ENCODE data around the gene HSD17B3. TPM values are rescaled to one million over a fixed set of nuclear protein-coding genes. Genes with fewer than 3 reads are reported as not detected.

Gene HSD17B3
- polyA plus RNA-seq, 4 donors: 1.5 to 83.0 (median 7.5) TPM

GRCh38 chr9:96219026-96219899 lies 82.7 kb downstream of the HSD17B3 start:
- Histone ChIP-seq H3K27ac (ENCODE audit: low read depth in 1 of 3, low read length in 2 of 3) (no peak overlapping the region), H3K4me1 (ENCODE audit: control insufficient read depth in 3 of 3, insufficient read depth in 2 of 3, low read depth in 1 of 3, low read length in 2 of 3) (peaks cover 0 to 11% (median 3%) of the 10 kb centered on the region in 3 donors), H3K9me3 (ENCODE audit: control insufficient read depth in 2 of 2, insufficient read depth in 1 of 2, low read depth in 1 of 2, low read length in 1 of 2) (peaks cover 0 to 1% of the 10 kb centered on the region in 2 donors), H3K36me3 (ENCODE audit: control insufficient read depth in 3 of 3, insufficient read depth in 2 of 3, low read depth in 1 of 3, low read length in 3 of 3) (no peaks in the 10 kb centered on the region), H3K27me3 (ENCODE audit: control insufficient read depth in 3 of 3, insufficient read depth in 3 of 3, low read length in 3 of 3) (peaks cover 0 to 4% (median 3%) of the 10 kb centered on the region in 3 donors), H3K4me3 (ENCODE audit: low read depth in 1 of 3, low read length in 3 of 3) (peak overlapping the region in 2 of 3 donors; percentile 10 to 40)
- peak; percentile 27 to 73 for DNase-seq
- no peak for FAIRE-seq
- 22 to 42% (median 24%) methylated on average over 78 to 81 of the region's 81 CpGs for WGBS, 3 donors

GRCh38 chr9:96217754-96218693 lies 84.0 kb downstream of the HSD17B3 start:
- Histone ChIP-seq H3K27me3 (ENCODE audit: control insufficient read depth in 3 of 3, insufficient read depth in 3 of 3, low read length in 3 of 3) (peaks cover 0 to 5% (median 3%) of the 10 kb centered on the region in 3 donors), H3K4me3 (ENCODE audit: low read depth in 1 of 3, low read length in 3 of 3) (peak overlapping the region in 2 of 3 donors; percentile 17 to 33), H3K27ac (ENCODE audit: low read depth in 1 of 3, low read length in 2 of 3) (peak overlapping the region in 1 of 3 donors; percentile 46), H3K9me3 (ENCODE audit: control insufficient read depth in 2 of 2, insufficient read depth in 1 of 2, low read depth in 1 of 2, low read length in 1 of 2) (no peaks in the 10 kb centered on the region), H3K4me1 (ENCODE audit: control insufficient read depth in 3 of 3, insufficient read depth in 2 of 3, low read depth in 1 of 3, low read length in 2 of 3) (peaks cover 0 to 11% (median 3%) of the 10 kb centered on the region in 3 donors), H3K36me3 (ENCODE audit: control insufficient read depth in 3 of 3, insufficient read depth in 2 of 3, low read depth in 1 of 3, low read length in 3 of 3) (no peaks in the 10 kb centered on the region)
- peak; percentile 77 to 92 for DNase-seq
- WGBS, 3 donors: 1 to 2% (median 1%) methylated on average over 42 to 43 of the region's 43 CpGs
- FAIRE-seq: no peak

GRCh38 chr9:96217294-96217707 lies 84.7 kb downstream of the HSD17B3 start:
- FAIRE-seq (no peak), DNase-seq (peak; percentile 7 to 61)
- Histone ChIP-seq H3K9me3 (ENCODE audit: control insufficient read depth in 2 of 2, insufficient read depth in 1 of 2, low read depth in 1 of 2, low read length in 1 of 2) (no peaks in the 10 kb centered on the region), H3K4me1 (ENCODE audit: control insufficient read depth in 3 of 3, insufficient read depth in 2 of 3, low read depth in 1 of 3, low read length in 2 of 3) (peaks cover 0 to 11% (median 3%) of the 10 kb centered on the region in 3 donors), H3K27ac (ENCODE audit: low read depth in 1 of 3, low read length in 2 of 3) (peak overlapping the region in 2 of 3 donors; percentile 45 to 46), H3K36me3 (ENCODE audit: control insufficient read depth in 3 of 3, insufficient read depth in 2 of 3, low read depth in 1 of 3, low read length in 3 of 3) (no peaks in the 10 kb centered on the region), H3K27me3 (ENCODE audit: control insufficient read depth in 3 of 3, insufficient read depth in 3 of 3, low read length in 3 of 3) (peaks cover 0 to 5% (median 3%) of the 10 kb centered on the region in 3 donors), H3K4me3 (ENCODE audit: low read depth in 1 of 3, low read length in 3 of 3) (no peak overlapping the region)
- 17 to 41% (median 33%) methylated on average over 11 of the region's 11 CpGs for WGBS, 3 donors

GRCh38 chr9:96216583-96216982 lies 85.4 kb downstream of the HSD17B3 start:
- H3K36me3 ChIP-seq (ENCODE audit: control insufficient read depth in 3 of 3, insufficient read depth in 2 of 3, low read depth in 1 of 3, low read length in 3 of 3): no peaks in the 10 kb centered on the region
- no peaks in the 10 kb centered on the region for H3K9me3 ChIP-seq (ENCODE audit: control insufficient read depth in 2 of 2, insufficient read depth in 1 of 2, low read depth in 1 of 2, low read length in 1 of 2)
- no peak for DNase-seq
- no peak overlapping the region for H3K27ac ChIP-seq (ENCODE audit: low read depth in 1 of 3, low read length in 2 of 3)
- no peak overlapping the region for H3K4me3 ChIP-seq (ENCODE audit: low read depth in 1 of 3, low read length in 3 of 3)
- no peak for FAIRE-seq
- H3K27me3 ChIP-seq (ENCODE audit: control insufficient read depth in 3 of 3, insufficient read depth in 3 of 3, low read length in 3 of 3): peaks cover 0 to 5% (median 3%) of the 10 kb centered on the region in 3 donors
- peaks cover 0 to 11% (median 3%) of the 10 kb centered on the region in 3 donors for H3K4me1 ChIP-seq (ENCODE audit: control insufficient read depth in 3 of 3, insufficient read depth in 2 of 3, low read depth in 1 of 3, low read length in 2 of 3)
- 79 to 86% (median 83%) methylated on average over 5 of the region's 5 CpGs for WGBS, 3 donors

- H3K4me3 ChIP-seq (ENCODE audit: low read depth in 1 of 3, low read length in 3 of 3): no peak overlapping the region
- H3K27ac ChIP-seq (ENCODE audit: low read depth in 1 of 3, low read length in 2 of 3): no peak overlapping the region
- H3K27me3 ChIP-seq (ENCODE audit: control insufficient read depth in 3 of 3, insufficient read depth in 3 of 3, low read length in 3 of 3): peaks cover 0 to 5% (median 3%) of the 10 kb centered on the region in 3 donors
- WGBS, 3 donors: 81 to 87% (median 83%) methylated on average over 2 of the region's 2 CpGs
- peaks cover 0 to 11% (median 3%) of the 10 kb centered on the region in 3 donors for H3K4me1 ChIP-seq (ENCODE audit: control insufficient read depth in 3 of 3, insufficient read depth in 2 of 3, low read depth in 1 of 3, low read length in 2 of 3)
- DNase-seq (no peak), FAIRE-seq (no peak)
- H3K9me3 ChIP-seq (ENCODE audit: control insufficient read depth in 2 of 2, insufficient read depth in 1 of 2, low read depth in 1 of 2, low read length in 1 of 2): no peaks in the 10 kb centered on the region
- no peaks in the 10 kb centered on the region for H3K36me3 ChIP-seq (ENCODE audit: control insufficient read depth in 3 of 3, insufficient read depth in 2 of 3, low read depth in 1 of 3, low read length in 3 of 3)
Measured at GRCh38 chr9:96215841-96216240, 86.1 kb downstream of the HSD17B3 start.

- Histone ChIP-seq H3K36me3 (ENCODE audit: control insufficient read depth in 3 of 3, insufficient read depth in 2 of 3, low read depth in 1 of 3, low read length in 3 of 3) (no peaks in the 10 kb centered on the region), H3K27ac (ENCODE audit: low read depth in 1 of 3, low read length in 2 of 3) (no peak overlapping the region), H3K4me1 (ENCODE audit: control insufficient read depth in 3 of 3, insufficient read depth in 2 of 3, low read depth in 1 of 3, low read length in 2 of 3) (peaks cover 0 to 11% (median 3%) of the 10 kb centered on the region in 3 donors), H3K4me3 (ENCODE audit: low read depth in 1 of 3, low read length in 3 of 3) (no peak overlapping the region), H3K27me3 (ENCODE audit: control insufficient read depth in 3 of 3, insufficient read depth in 3 of 3, low read length in 3 of 3) (peaks cover 0 to 5% (median under 1%) of the 10 kb centered on the region in 3 donors), H3K9me3 (ENCODE audit: control insufficient read depth in 2 of 2, insufficient read depth in 1 of 2, low read depth in 1 of 2, low read length in 1 of 2) (no peaks in the 10 kb centered on the region)
- FAIRE-seq (no peak), DNase-seq (no peak)
- 68 to 87% (median 80%) methylated on average over 5 of the region's 5 CpGs for WGBS, 3 donors
Measured at GRCh38 chr9:96214635-96215034, 87.3 kb downstream of the HSD17B3 start.

GRCh38 chr9:96209407-96210271 lies 92.3 kb downstream of the HSD17B3 start:
- no peak for FAIRE-seq
- Histone ChIP-seq H3K36me3 (ENCODE audit: control insufficient read depth in 3 of 3, insufficient read depth in 2 of 3, low read depth in 1 of 3, low read length in 3 of 3) (no peaks in the 10 kb centered on the region), H3K9me3 (ENCODE audit: control insufficient read depth in 2 of 2, insufficient read depth in 1 of 2, low read depth in 1 of 2, low read length in 1 of 2) (peaks cover 0 to 2% of the 10 kb centered on the region in 2 donors), H3K4me1 (ENCODE audit: control insufficient read depth in 3 of 3, insufficient read depth in 2 of 3, low read depth in 1 of 3, low read length in 2 of 3) (peaks cover 0 to 2% (median 0%) of the 10 kb centered on the region in 3 donors), H3K27ac (ENCODE audit: low read depth in 1 of 3, low read length in 2 of 3) (peak overlapping the region in 1 of 3 donors; percentile 19), H3K4me3 (ENCODE audit: low read depth in 1 of 3, low read length in 3 of 3) (no peak overlapping the region), H3K27me3 (ENCODE audit: control insufficient read depth in 3 of 3, insufficient read depth in 3 of 3, low read length in 3 of 3) (peaks cover 0 to 3% (median 0%) of the 10 kb centered on the region in 3 donors)
- DNase-seq: no peak
- WGBS, 3 donors: 82% methylated on average over 7 of the region's 7 CpGs

All from small intestine (tissue), 7 donors.